ENCODE measurements around the gene NAALAD2. TPM values are rescaled to one million over a fixed set of nuclear protein-coding genes. Genes with fewer than 3 reads are reported as not detected.

NAALAD2 gene
- 29.7 TPM for total RNA-seq

GRCh38 chr11:90134478-90135003 lies at the start of gene NAALAD2:
TSS of gene NAALAD2 (plus strand) at chr11:90134663. CDS start at chr11:90134759, 96 bp downstream.

DNA sequence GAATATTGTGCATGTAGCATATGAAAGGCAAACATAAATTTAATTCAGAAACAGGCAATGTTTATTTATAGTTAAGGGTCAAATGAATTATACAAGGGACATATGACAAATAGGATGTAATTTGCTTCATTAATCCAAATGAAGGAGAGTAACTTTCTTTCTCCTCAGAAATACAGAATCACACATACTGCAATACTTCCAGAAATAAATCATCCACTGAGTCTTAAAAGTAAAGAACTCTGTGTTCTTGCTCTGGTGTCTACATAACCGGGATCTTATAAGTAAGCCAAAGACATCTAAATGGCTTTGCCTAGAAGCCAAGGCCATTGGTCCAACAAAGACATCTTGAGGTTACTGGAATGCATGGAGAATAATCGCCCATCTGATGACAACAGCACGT lies 48.8 kb upstream of the NAALAD2 start, which contains the start of gene UBTFL1:
Gene UBTFL1 (plus strand): TSS at position 301 of the 400 bp plus-strand sequence. CDS start 0 bp downstream, at position 301.

DNA sequence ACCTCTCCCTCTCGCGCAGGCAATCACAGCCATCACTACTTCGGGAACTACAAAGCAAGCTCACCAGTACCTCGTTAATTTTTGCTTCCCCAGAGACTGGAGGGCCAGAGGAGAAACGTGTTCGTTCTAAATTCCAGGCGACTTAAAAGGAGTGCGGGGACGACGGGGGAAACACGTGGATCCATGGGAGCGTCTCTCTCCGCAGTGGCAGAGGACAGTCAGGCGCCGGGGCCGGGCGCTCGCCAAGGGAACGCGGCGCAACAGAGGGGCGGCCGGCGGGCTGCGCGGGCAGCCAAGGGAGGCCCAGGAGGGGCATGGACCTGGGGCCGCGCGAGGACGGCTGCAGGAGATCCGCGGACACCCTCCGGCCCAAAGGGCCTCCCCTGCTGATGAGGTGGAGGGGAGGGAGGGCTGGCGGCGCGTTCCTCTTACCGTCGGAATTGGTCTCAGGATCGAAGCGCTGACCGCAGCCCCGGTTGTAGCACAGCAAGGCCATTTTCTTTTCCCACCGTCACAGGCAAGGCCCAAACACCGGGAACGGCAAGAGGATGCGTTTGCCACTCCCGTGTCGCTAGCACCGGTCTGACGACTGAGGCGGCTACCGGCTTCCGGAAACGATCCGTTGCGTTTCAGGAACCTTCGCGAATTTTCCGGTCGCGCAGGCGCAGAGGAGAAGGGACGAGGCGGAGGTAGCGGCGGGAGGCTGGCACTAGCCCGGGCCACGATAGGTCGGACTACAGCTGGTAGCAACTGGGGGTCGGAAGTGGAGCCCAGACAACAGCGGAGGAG lies 88.2 kb downstream of the NAALAD2 start, which contains the start of gene CHORDC1:
Gene CHORDC1 (minus strand): TSS at position 591 of the 789 bp plus-strand sequence. CDS start 95 bp downstream, at position 496.

Other genes with a start within 250 kb of the NAALAD2 start
- not detected for gene TRIM49D1, start 212.4 kb upstream of the NAALAD2 start, total RNA-seq
- gene TRIM49D2, start 210.6 kb upstream of the NAALAD2 start, total RNA-seq, result not detected
- gene TRIM64, start 168.6 kb upstream of the NAALAD2 start, total RNA-seq, result not detected
- gene TRIM49C, start 103.6 kb upstream of the NAALAD2 start, total RNA-seq, result not detected
- not detected for gene UBTFL1, start 48.7 kb upstream of the NAALAD2 start, total RNA-seq
- gene CHORDC1, start 88.4 kb downstream of the NAALAD2 start, total RNA-seq, result 82.8 TPM

Measured in camera-type eye (tissue), 1 donor.